ENCODE measurements around the gene ESRRG.

Gene ESRRG

DNA sequence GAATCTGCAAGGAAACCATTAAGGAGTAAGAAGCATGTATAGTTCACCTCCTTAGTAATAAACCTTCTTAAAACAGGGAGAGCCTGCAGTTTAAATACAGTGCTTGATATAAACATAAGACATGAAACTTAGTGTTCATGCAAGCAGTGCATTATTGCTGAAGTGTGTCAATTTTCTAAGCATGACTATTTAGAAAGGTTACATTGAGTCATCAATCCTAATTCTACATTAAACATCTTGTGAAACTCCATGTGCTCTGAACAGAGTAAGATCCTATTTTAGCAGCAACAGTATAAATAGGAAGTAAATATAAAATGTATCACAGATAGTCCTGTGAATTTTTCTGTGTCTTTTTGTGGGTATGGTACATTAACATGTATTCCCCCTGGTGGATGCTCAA is 135.5 kb downstream of the ESRRG start:
- Histone ChIP-seq H3K4me3 (ENCODE audit: low read depth in 1 of 5, low read length in 5 of 5) (no peak overlapping the region), H3K9ac (ENCODE audit: low read length in 5 of 5) (no peak overlapping the region), H3K27me3 (ENCODE audit: control insufficient read depth in 5 of 5, insufficient read depth in 4 of 5, low read length in 5 of 5) (no peaks in the 10 kb centered on the region), H3K9me3 (ENCODE audit: control insufficient read depth in 5 of 5, low read length in 5 of 5) (peaks cover 0 to 3% (median 0%) of the 10 kb centered on the region in 5 donors), H3K36me3 (ENCODE audit: control insufficient read depth in 5 of 5, insufficient read depth in 5 of 5, low read length in 5 of 5) (no peaks in the 10 kb centered on the region), H3K4me1 (ENCODE audit: control insufficient read depth in 5 of 5, insufficient read depth in 5 of 5, low read length in 5 of 5) (no peaks in the 10 kb centered on the region), H3K27ac (ENCODE audit: low read depth, low read length) (no peak overlapping the region)

DNA sequence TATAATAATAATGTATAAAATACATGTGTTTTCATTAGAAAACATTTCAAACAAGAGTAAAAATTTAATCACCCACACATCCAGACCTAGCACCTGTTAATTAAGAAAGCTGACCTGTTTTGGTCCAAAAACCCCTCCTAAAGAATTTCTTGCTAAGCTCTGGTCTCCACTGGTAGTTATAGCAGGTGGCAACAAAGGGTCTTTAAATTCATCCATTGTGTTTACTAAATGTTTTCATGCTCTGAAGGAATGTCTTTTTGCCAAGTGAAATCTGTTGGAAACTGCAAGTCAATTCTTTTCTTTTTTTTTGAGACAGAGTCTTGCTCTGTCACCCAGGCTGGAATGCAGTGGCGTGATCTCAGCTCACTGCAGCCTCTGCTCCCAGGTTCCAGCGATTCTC is 141.1 kb downstream of the ESRRG start:
- Histone ChIP-seq H3K9ac (ENCODE audit: low read length in 5 of 5) (no peak overlapping the region), H3K27ac (ENCODE audit: low read depth, low read length) (no peak overlapping the region), H3K36me3 (ENCODE audit: control insufficient read depth in 5 of 5, insufficient read depth in 5 of 5, low read length in 5 of 5) (no peaks in the 10 kb centered on the region), H3K9me3 (ENCODE audit: control insufficient read depth in 5 of 5, low read length in 5 of 5) (peaks cover 0 to 3% (median 0%) of the 10 kb centered on the region in 5 donors), H3K4me1 (ENCODE audit: control insufficient read depth in 5 of 5, insufficient read depth in 5 of 5, low read length in 5 of 5) (no peaks in the 10 kb centered on the region), H3K27me3 (ENCODE audit: control insufficient read depth in 5 of 5, insufficient read depth in 4 of 5, low read length in 5 of 5) (no peaks in the 10 kb centered on the region), H3K4me3 (ENCODE audit: low read depth in 1 of 5, low read length in 5 of 5) (no peak overlapping the region)

DNA sequence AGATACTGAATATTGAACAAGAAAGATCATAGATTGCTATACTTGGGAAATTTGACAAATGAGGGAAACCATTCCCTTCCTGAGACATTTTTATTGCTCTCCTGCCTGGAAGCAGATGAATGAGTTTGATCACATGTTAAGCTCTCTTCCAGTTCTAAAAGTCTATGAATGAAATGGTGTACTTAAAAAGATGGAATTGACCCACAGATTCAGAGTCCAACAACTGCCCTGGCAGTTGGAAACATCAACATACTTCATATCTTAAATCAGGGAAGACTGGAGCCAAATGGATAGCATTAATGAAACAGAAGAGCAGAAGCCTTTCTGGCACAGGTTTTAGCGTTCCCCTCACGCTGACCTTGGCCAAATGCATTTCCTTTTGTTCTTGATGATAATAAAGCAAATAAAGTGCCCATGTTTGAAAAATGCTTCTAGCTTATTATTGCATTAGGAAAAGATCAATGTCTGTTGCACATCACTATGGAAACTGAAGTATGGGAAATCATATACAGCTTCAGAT is 142.6 kb downstream of the ESRRG start:
- H3K27ac ChIP-seq (ENCODE audit: low read depth, low read length) = no peak overlapping the region
- peaks cover 0 to 3% (median 0%) of the 10 kb centered on the region in 5 donors for H3K9me3 ChIP-seq (ENCODE audit: control insufficient read depth in 5 of 5, low read length in 5 of 5)
- H3K9ac ChIP-seq (ENCODE audit: low read length in 5 of 5) = no peak overlapping the region

DNA sequence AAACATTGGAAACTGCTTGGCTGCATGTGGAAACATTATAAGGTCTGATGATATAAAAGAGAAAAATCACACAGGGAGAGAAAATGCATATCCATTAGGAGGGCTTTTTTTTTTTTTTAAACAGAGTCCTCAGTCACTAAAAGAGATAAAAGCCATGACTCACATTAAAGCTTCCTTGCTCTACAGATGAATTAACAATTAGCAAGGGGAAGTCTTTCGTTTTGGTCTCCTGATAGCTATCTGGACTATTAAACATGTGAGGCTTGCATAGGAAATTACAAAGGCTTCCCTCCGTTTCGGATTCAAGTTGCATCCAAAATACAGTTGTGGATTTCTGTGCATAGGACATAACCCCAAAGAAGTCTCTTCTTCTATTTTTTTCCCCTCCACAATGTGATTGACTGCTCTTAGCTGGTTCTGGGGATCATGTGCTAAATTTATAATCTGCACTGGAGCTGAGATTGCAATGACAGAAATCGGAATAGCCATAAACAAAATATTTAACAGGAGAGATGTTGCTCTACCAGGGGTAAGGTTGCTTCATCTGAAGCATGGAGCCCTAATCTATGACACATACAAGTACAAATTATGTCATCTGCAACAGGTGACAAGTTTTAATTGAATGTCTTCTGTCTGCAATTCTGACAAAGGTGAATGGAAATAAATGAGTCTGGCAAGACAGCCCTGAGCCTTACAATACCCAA is 146.8 kb downstream of the ESRRG start:
- Histone ChIP-seq H3K27ac (ENCODE audit: low read depth, low read length) (no peak overlapping the region), H3K9me3 (ENCODE audit: control insufficient read depth in 5 of 5, low read length in 5 of 5) (no peaks in the 10 kb centered on the region), H3K36me3 (ENCODE audit: control insufficient read depth in 5 of 5, insufficient read depth in 5 of 5, low read length in 5 of 5) (no peaks in the 10 kb centered on the region), H3K4me3 (ENCODE audit: low read depth in 1 of 5, low read length in 5 of 5) (no peak overlapping the region), H3K4me1 (ENCODE audit: control insufficient read depth in 5 of 5, insufficient read depth in 5 of 5, low read length in 5 of 5) (peaks cover 0 to 3% (median 0%) of the 10 kb centered on the region in 5 donors), H3K27me3 (ENCODE audit: control insufficient read depth in 5 of 5, insufficient read depth in 4 of 5, low read length in 5 of 5) (no peaks in the 10 kb centered on the region), H3K9ac (ENCODE audit: low read length in 5 of 5) (no peak overlapping the region)

More for the DNA sequence above, 142.6 kb downstream of the ESRRG start:
- Histone ChIP-seq H3K4me1 (ENCODE audit: control insufficient read depth in 5 of 5, insufficient read depth in 5 of 5, low read length in 5 of 5) (peaks cover 0 to 3% (median 0%) of the 10 kb centered on the region in 5 donors), H3K27me3 (ENCODE audit: control insufficient read depth in 5 of 5, insufficient read depth in 4 of 5, low read length in 5 of 5) (no peaks in the 10 kb centered on the region), H3K36me3 (ENCODE audit: control insufficient read depth in 5 of 5, insufficient read depth in 5 of 5, low read length in 5 of 5) (no peaks in the 10 kb centered on the region), H3K4me3 (ENCODE audit: low read depth in 1 of 5, low read length in 5 of 5) (no peak overlapping the region)

DNA sequence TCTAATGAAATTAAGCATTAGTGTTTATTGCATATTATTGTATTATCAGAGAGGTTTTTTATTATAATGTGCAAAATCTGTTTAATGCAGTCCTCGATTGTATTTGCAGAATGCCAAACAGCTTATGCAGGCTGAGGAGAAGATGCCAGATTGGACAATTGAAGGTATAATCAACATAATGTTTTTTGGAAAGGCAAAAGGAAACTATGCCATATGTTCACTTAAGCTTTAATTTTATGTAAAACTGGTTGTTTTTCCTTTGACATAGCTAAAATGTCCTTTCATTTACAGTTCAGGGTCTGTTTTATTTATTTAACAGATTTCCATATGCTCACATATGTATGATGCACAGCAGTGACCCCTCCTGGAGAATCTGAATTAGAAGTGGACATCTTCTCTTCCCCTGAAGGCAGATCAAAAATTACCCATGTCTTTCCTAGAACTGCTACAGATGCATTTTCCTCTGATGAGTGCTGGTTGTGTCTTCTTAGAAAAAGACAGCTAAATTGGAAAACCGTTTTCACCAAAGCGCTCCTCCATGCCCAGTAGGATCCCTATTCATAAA is 156.5 kb downstream of the ESRRG start:
- no peaks in the 10 kb centered on the region for H3K4me1 ChIP-seq (ENCODE audit: control insufficient read depth in 5 of 5, insufficient read depth in 5 of 5, low read length in 5 of 5)
- H3K4me3 ChIP-seq (ENCODE audit: low read depth in 1 of 5, low read length in 5 of 5) = no peak overlapping the region
- no peaks in the 10 kb centered on the region for H3K27me3 ChIP-seq (ENCODE audit: control insufficient read depth in 5 of 5, insufficient read depth in 4 of 5, low read length in 5 of 5)
- H3K27ac ChIP-seq (ENCODE audit: low read depth, low read length) = no peak overlapping the region
- H3K9ac ChIP-seq (ENCODE audit: low read length in 5 of 5) = no peak overlapping the region
- no peaks in the 10 kb centered on the region for H3K36me3 ChIP-seq (ENCODE audit: control insufficient read depth in 5 of 5, insufficient read depth in 5 of 5, low read length in 5 of 5)
- H3K9me3 ChIP-seq (ENCODE audit: control insufficient read depth in 5 of 5, low read length in 5 of 5) = no peaks in the 10 kb centered on the region

DNA sequence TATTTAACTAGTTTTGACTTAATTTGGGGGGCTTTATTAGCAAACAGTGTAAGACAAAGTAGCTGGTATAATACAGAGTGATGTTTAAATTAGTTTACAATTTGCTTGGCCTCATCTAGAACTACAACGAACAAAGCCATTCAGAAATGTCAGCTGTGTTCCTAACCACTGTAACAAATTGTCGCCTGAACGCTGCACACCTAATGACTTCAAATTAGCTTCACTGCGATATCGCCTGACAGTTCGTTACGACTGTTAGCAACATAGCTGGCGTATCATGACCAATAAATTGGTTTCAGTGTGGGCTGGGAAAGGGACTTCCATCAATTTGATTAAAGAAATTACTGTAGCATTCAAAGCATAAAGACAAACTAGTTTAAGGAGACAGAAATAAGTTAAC is 160.1 kb downstream of the ESRRG start:
- Histone ChIP-seq H3K4me3 (ENCODE audit: low read depth in 1 of 5, low read length in 5 of 5) (no peak overlapping the region), H3K36me3 (ENCODE audit: control insufficient read depth in 5 of 5, insufficient read depth in 5 of 5, low read length in 5 of 5) (no peaks in the 10 kb centered on the region), H3K27ac (ENCODE audit: low read depth, low read length) (no peak overlapping the region), H3K9ac (ENCODE audit: low read length in 5 of 5) (no peak overlapping the region), H3K4me1 (ENCODE audit: control insufficient read depth in 5 of 5, insufficient read depth in 5 of 5, low read length in 5 of 5) (no peaks in the 10 kb centered on the region), H3K9me3 (ENCODE audit: control insufficient read depth in 5 of 5, low read length in 5 of 5) (no peaks in the 10 kb centered on the region), H3K27me3 (ENCODE audit: control insufficient read depth in 5 of 5, insufficient read depth in 4 of 5, low read length in 5 of 5) (no peaks in the 10 kb centered on the region)

DNA sequence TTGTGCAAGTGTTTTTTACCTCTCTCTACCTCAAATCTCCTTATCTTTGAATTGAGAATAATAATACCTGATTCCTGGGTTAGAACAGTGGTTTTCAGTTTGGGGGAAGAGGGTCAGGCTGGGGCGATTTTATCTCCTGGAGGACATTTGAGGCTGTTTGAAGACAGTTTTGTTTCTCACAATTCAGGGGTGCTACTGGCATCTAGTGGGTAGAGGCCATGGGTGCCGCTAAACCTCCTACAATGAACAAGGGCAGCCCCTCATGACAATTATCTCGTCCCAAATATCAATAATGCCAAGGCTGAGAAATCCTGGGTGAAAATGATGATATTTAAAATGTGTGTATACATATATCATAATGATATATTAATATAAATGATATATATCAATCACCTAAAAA is 160.8 kb downstream of the ESRRG start:
- Histone ChIP-seq H3K4me1 (ENCODE audit: control insufficient read depth in 5 of 5, insufficient read depth in 5 of 5, low read length in 5 of 5) (no peaks in the 10 kb centered on the region), H3K9ac (ENCODE audit: low read length in 5 of 5) (no peak overlapping the region), H3K36me3 (ENCODE audit: control insufficient read depth in 5 of 5, insufficient read depth in 5 of 5, low read length in 5 of 5) (no peaks in the 10 kb centered on the region), H3K27ac (ENCODE audit: low read depth, low read length) (no peak overlapping the region), H3K27me3 (ENCODE audit: control insufficient read depth in 5 of 5, insufficient read depth in 4 of 5, low read length in 5 of 5) (no peaks in the 10 kb centered on the region), H3K9me3 (ENCODE audit: control insufficient read depth in 5 of 5, low read length in 5 of 5) (no peaks in the 10 kb centered on the region), H3K4me3 (ENCODE audit: low read depth in 1 of 5, low read length in 5 of 5) (no peak overlapping the region)

DNA sequence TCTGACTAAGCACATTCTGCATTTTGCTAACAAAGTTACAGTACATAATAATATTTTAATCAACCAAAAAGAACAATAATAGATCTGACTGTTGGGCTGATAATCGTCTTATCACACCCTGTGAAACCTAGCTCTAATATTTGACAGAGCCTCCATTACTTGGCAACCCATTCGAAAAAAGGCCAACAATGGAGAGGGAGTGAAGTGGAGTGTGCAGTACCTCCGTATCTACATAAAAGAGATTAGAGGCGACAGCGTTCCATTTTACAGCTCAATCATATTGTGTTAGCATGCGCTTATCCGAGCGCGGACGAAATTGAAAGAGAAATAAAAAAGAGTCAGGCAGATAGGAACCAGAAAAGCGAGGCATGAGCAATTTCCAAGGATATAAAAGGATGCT is 162.7 kb downstream of the ESRRG start:
- Histone ChIP-seq H3K4me3 (ENCODE audit: low read depth in 1 of 5, low read length in 5 of 5) (no peak overlapping the region), H3K36me3 (ENCODE audit: control insufficient read depth in 5 of 5, insufficient read depth in 5 of 5, low read length in 5 of 5) (no peaks in the 10 kb centered on the region), H3K27ac (ENCODE audit: low read depth, low read length) (no peak overlapping the region), H3K4me1 (ENCODE audit: control insufficient read depth in 5 of 5, insufficient read depth in 5 of 5, low read length in 5 of 5) (no peaks in the 10 kb centered on the region), H3K9ac (ENCODE audit: low read length in 5 of 5) (no peak overlapping the region), H3K27me3 (ENCODE audit: control insufficient read depth in 5 of 5, insufficient read depth in 4 of 5, low read length in 5 of 5) (no peaks in the 10 kb centered on the region), H3K9me3 (ENCODE audit: control insufficient read depth in 5 of 5, low read length in 5 of 5) (no peaks in the 10 kb centered on the region)

DNA sequence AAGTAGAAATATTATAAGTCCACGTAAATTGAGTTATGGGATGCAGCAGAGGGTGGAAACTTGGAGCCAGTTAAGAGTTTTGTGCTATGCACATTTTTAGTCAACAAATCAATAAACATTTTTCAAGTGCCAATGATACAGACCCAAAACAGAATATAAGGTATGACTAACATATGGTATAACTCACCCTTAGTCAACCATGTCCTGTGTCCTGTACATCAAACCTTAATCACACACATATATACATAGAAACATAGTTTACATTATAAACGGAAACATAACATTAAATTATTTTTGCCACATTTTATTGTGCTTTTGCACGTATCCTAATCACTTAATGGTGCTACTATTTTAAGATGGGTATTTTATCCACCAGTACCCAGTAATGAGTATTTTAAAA is 163.9 kb downstream of the ESRRG start:
- no peak overlapping the region for H3K27ac ChIP-seq (ENCODE audit: low read depth, low read length)
- H3K27me3 ChIP-seq (ENCODE audit: control insufficient read depth in 5 of 5, insufficient read depth in 4 of 5, low read length in 5 of 5) = no peaks in the 10 kb centered on the region
- no peak overlapping the region for H3K4me3 ChIP-seq (ENCODE audit: low read depth in 1 of 5, low read length in 5 of 5)
- H3K4me1 ChIP-seq (ENCODE audit: control insufficient read depth in 5 of 5, insufficient read depth in 5 of 5, low read length in 5 of 5) = no peaks in the 10 kb centered on the region
- no peaks in the 10 kb centered on the region for H3K9me3 ChIP-seq (ENCODE audit: control insufficient read depth in 5 of 5, low read length in 5 of 5)
- H3K9ac ChIP-seq (ENCODE audit: low read length in 5 of 5) = no peak overlapping the region
- no peaks in the 10 kb centered on the region for H3K36me3 ChIP-seq (ENCODE audit: control insufficient read depth in 5 of 5, insufficient read depth in 5 of 5, low read length in 5 of 5)

DNA sequence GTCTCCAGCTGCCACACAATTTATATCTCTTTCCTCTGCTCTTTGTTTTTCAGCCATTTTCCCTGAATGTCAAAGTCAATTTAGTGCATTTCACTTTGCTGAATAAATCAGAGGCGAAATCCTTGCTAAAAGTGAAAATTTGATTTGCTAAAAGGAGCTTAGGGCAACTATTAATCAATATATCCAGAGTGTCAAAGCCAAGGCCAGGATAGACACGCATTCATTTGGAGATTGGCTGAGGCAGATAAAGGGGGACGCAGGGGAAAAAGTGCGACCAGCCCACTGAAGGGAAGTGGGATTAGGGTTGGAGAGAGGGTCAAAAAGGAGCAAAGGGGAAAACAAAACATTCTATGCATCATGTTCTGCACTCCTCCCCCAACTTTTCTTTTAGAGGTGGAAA is 167.6 kb downstream of the ESRRG start:
- Histone ChIP-seq H3K27ac (ENCODE audit: low read depth, low read length) (no peak overlapping the region), H3K27me3 (ENCODE audit: control insufficient read depth in 5 of 5, insufficient read depth in 4 of 5, low read length in 5 of 5) (no peaks in the 10 kb centered on the region), H3K9me3 (ENCODE audit: control insufficient read depth in 5 of 5, low read length in 5 of 5) (no peaks in the 10 kb centered on the region), H3K36me3 (ENCODE audit: control insufficient read depth in 5 of 5, insufficient read depth in 5 of 5, low read length in 5 of 5) (no peaks in the 10 kb centered on the region), H3K9ac (ENCODE audit: low read length in 5 of 5) (no peak overlapping the region), H3K4me3 (ENCODE audit: low read depth in 1 of 5, low read length in 5 of 5) (no peak overlapping the region), H3K4me1 (ENCODE audit: control insufficient read depth in 5 of 5, insufficient read depth in 5 of 5, low read length in 5 of 5) (no peaks in the 10 kb centered on the region)
